ENCODE measurements around the gene CLSTN1.

DNA sequence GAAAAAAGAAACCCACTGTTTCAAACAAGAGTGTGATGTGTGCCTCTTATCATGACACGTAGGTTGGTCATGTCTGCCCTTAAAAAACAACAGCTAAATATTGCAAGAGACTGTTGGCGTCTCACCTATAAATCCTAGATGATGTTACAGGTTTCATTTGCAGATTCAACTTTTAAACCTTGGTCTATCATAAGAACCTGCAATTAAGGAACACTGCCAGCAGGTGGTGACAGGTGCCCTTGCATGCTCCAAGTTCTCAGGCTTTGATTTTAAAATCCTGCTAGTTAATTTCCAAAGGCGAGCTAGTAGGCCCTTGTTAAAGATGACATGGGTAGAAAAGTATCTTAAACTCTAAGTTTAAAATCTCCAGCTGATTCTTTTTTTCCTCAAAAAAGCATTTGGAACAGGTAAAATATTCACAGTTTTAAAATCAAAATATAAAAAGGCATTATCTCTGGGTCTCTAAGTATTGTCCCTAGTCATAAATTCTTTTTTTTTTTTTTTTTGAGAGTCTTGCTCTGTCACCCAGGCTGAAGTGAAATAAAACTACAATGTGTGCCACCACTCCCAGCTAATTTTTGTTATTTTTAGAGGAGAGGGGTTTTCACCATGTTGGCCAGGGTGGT lies 39.1 kb downstream of the CLSTN1 start:
- TF ChIP-seq, protein P1, sequence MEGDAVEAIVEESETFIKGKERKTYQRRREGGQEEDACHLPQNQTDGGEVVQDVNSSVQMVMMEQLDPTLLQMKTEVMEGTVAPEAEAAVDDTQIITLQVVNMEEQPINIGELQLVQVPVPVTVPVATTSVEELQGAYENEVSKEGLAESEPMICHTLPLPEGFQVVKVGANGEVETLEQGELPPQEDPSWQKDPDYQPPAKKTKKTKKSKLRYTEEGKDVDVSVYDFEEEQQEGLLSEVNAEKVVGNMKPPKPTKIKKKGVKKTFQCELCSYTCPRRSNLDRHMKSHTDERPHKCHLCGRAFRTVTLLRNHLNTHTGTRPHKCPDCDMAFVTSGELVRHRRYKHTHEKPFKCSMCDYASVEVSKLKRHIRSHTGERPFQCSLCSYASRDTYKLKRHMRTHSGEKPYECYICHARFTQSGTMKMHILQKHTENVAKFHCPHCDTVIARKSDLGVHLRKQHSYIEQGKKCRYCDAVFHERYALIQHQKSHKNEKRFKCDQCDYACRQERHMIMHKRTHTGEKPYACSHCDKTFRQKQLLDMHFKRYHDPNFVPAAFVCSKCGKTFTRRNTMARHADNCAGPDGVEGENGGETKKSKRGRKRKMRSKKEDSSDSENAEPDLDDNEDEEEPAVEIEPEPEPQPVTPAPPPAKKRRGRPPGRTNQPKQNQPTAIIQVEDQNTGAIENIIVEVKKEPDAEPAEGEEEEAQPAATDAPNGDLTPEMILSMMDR (IDR thresholded peaks at IDR 0.05 in 8 of 11, conservative IDR thresholded peaks at IDR 0.05 in 3 of 11) = peak; percentile 60 to 81 (median 75)
- no peak for TF ChIP-seq POLR2A (IDR thresholded peaks at IDR 0.05)

All from spleen (tissue), 7 donors.